ENCODE data around the gene SLC25A47.
"Not testable (repeated sequence)": the region's sequence is repeated elsewhere in the genome, so short reads cannot be mapped to it uniquely, and the experiment has no call there.

SLC25A47 gene

GRCh38 chr14:100342826-100343225 lies 19.7 kb downstream of the SLC25A47 start:
- in situ Hi-C loops (cut with MboI; ENCODE audit: low sequenced_read_pairs): not testable (repeated sequence)

GRCh38 chr14:100344657-100345056 lies 21.5 kb downstream of the SLC25A47 start:
- in situ Hi-C loops (cut with MboI; ENCODE audit: low sequenced_read_pairs): not testable (repeated sequence)

GRCh38 chr14:100345711-100346110 lies 22.6 kb downstream of the SLC25A47 start:
- in situ Hi-C loops (cut with MboI; ENCODE audit: low sequenced_read_pairs): no loop called here

GRCh38 chr14:100346306-100347091 lies 23.4 kb downstream of the SLC25A47 start:
- in situ Hi-C loops (cut with MboI; ENCODE audit: low sequenced_read_pairs): no loop called here

GRCh38 chr14:100348253-100348729 lies 25.2 kb downstream of the SLC25A47 start:
- in situ Hi-C loops (cut with MboI; ENCODE audit: low sequenced_read_pairs): no loop called here

GRCh38 chr14:100348784-100349685 lies 25.9 kb downstream of the SLC25A47 start:
- in situ Hi-C loops (cut with MboI; ENCODE audit: low sequenced_read_pairs): no loop called here

GRCh38 chr14:100350276-100350926 lies 27.3 kb downstream of the SLC25A47 start:
- in situ Hi-C loops (cut with MboI; ENCODE audit: low sequenced_read_pairs): no loop called here

GRCh38 chr14:100350986-100351385 lies 27.8 kb downstream of the SLC25A47 start:
- in situ Hi-C loops (cut with MboI; ENCODE audit: low sequenced_read_pairs): no loop called here

- in situ Hi-C loops (cut with MboI; ENCODE audit: low sequenced_read_pairs): no loop called here
Measured at GRCh38 chr14:100358396-100358795, 35.3 kb downstream of the SLC25A47 start.

- in situ Hi-C loops (cut with MboI; ENCODE audit: low sequenced_read_pairs): no loop called here
Measured at GRCh38 chr14:100359111-100359510, 36.0 kb downstream of the SLC25A47 start.

GRCh38 chr14:100359881-100360280 lies 36.7 kb downstream of the SLC25A47 start:
- in situ Hi-C loops (cut with MboI; ENCODE audit: low sequenced_read_pairs): no loop called here

- in situ Hi-C loops (cut with MboI; ENCODE audit: low sequenced_read_pairs): no loop called here
Measured at GRCh38 chr14:100361626-100362025, 38.5 kb downstream of the SLC25A47 start.

- in situ Hi-C loops (cut with MboI; ENCODE audit: low sequenced_read_pairs): no loop called here
Measured at GRCh38 chr14:100362311-100362927, 39.3 kb downstream of the SLC25A47 start.

GRCh38 chr14:100363053-100363452 lies 39.9 kb downstream of the SLC25A47 start:
- in situ Hi-C loops (cut with MboI; ENCODE audit: low sequenced_read_pairs): no loop called here

GRCh38 chr14:100364403-100364802 lies 41.3 kb downstream of the SLC25A47 start:
- in situ Hi-C loops (cut with MboI; ENCODE audit: low sequenced_read_pairs): no loop called here

GRCh38 chr14:100365741-100366140 lies 42.6 kb downstream of the SLC25A47 start:
- in situ Hi-C loops (cut with MboI; ENCODE audit: low sequenced_read_pairs): no loop called here

- in situ Hi-C loops (cut with MboI; ENCODE audit: low sequenced_read_pairs): no loop called here
Measured at GRCh38 chr14:100369019-100369418, 45.9 kb downstream of the SLC25A47 start.

- in situ Hi-C loops (cut with MboI; ENCODE audit: low sequenced_read_pairs): no loop called here
Measured at GRCh38 chr14:100370003-100370402, 46.9 kb downstream of the SLC25A47 start.

GRCh38 chr14:100371773-100372172 lies 48.6 kb downstream of the SLC25A47 start:
- in situ Hi-C loops (cut with MboI; ENCODE audit: low sequenced_read_pairs): no loop called here

GRCh38 chr14:100372357-100373048 lies 49.4 kb downstream of the SLC25A47 start:
- in situ Hi-C loops (cut with MboI; ENCODE audit: low sequenced_read_pairs): no loop called here
